Fibroblast of skin of right quadriceps (primary cell): ENCODE data around the gene CCDC116.
"Not testable (repeated sequence)": the region's sequence is repeated elsewhere in the genome, so short reads cannot be mapped to it uniquely, and the experiment has no call there.

Source experiments
- DNase-seq: peaks from one replicate; pipeline ENCODE4 v3.0.0-alpha.2; 2013

CCDC116 gene, protein sequence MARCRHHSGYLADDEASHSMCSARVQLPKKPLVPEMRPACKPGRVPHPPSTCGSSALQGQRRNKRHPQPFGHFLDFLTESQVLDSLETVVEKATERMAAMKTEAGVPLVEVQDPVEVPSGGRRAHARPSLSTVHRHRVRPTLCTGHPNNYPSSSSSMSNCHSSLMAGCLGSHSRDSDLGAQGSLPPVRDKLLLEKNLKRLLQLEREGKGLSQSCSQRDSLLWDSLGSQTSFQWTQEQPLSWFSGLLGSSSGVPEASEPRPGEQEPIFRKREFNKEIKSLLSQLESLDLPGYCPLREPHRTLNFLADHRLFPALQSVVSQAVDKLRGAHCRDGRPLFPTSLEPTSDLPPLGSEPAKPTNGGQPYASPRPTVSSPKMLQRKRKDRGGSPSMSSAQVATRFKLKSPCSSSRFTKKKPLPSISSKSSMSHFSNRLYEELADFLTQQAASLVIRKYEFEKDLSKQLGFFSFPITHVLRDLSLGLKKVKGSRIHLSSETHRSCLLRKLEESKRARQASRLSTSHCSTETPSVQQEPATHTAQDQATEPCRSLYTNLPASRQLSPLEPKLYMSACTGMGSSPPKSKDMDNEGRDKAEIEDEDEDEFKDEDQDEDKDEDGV

GRCh38 chr22:21632237-21632895, at the start of gene CCDC116:
CCDC116 (plus strand) TSS chr22:21632760; CDS start chr22:21633182, 422 bp downstream.
- DNase-seq, result no peak

DNA sequence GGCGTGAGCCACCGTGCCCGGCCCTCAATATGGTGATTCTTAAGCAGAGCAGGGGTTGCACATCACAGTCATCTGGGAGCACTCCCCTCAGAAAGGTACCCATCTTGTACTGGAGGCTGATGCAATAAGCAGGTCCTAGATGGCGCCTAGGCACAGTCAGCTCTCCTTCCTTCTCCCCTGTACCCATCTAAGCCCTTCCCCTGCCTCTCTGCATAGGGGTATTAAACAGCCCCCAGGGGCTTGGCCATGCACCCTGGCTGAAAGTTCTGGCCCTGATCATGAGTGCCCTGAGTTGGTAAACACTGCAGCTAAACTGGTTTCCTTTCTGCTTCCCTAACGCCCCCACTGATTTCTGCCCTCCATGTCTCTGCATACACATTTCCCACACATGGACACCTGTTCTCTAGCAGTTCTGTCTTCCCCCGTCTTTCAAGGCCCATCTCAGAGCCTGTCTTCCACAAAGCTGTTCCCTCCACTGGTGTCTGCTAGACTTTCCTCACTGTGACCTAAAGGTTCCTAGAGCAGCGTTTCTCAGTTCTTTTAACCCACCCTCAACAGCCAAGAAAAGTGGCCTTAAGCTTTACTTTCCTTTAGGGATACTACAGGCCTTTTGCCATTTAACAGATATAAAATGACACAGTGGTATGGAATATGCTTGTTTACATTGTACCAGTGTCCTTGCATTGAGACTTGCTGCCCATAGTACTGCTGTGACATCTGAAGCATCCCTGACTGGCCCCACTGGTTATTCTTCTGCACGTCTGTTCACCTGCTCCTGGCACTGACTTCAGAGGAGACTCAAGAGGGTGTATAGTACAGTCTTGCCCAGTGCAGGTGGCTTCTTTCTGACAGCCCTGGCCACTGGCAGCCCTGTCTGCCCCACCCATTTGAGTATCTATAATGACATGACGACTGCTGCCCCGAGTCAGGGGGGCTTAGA, 49.5 kb upstream of the CCDC116 start:
- DNase-seq, result no peak

- DNase-seq, result no peak
Observed at GRCh38 chr22:21585389-21585788, 47.2 kb upstream of the CCDC116 start.

- DNase-seq, result peak; percentile 9
Observed at GRCh38 chr22:21587803-21588611, 44.6 kb upstream of the CCDC116 start.

GRCh38 chr22:21589396-21589795, 43.2 kb upstream of the CCDC116 start:
- no peak for DNase-seq

GRCh38 chr22:21590809-21591641, 41.5 kb upstream of the CCDC116 start:
- DNase-seq, result no peak

DNA sequence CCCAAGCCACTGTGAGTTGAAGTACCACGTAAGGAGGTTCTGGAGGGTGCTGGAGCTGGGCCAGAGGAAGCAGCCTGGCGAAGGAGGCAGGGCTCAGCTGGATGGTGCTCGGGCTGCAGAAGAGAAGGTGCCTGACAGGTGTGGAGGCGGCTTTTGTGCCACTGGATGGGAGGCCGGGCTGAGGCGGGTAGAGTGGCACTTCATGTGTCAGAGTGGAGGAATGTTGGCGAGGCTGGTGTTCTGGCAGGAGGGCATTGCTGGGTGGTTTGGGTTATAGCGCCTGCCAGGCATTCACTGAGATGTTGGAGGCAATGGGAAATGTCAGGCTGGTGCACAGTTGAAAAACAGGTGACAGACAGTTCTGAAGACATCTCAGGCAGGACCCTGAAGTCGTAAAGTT, 40.9 kb upstream of the CCDC116 start:
- DNase-seq, result no peak

- DNase-seq, result no peak
Observed at GRCh38 chr22:21592422-21592821, 40.1 kb upstream of the CCDC116 start.

DNA sequence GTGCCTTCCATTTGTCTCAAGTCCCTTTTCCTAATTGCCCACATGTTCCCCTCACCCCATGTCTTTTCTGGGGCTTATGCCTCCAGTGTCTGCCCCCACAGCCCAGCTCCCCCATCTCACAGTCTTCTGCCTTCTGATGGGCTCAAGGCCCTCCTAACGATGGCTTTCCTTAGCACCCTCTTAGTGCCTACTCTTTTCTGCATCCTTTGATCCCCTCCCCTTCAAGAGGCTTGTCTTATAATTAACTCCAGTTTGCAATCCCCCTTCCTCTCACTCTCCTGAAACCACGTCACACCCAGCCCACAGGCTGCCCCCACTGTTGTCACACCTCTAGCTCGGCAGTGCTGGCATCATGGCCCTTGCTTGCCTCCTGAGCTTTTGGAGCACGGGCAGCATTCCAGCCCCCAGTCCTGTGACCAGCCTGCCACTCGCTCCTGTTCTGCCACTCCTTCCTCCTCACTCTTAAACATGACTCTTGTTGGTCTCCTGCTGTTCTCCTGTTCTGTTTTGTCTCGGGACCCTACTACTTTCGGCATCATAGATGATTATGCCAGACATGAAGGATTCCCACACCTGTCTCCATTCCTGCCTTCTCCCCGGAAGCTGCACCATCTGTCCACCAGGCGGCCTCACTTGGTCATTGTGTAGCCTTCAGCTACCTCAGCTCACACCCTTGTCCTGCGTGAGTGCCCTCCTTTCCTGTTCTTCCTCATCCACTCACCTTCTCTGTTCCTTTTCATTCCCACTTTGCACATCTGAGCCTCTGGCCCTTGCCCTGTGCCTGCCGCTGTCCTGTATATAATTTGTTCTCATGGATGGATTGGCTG, 38.9 kb upstream of the CCDC116 start:
- DNase-seq, result no peak

DNA sequence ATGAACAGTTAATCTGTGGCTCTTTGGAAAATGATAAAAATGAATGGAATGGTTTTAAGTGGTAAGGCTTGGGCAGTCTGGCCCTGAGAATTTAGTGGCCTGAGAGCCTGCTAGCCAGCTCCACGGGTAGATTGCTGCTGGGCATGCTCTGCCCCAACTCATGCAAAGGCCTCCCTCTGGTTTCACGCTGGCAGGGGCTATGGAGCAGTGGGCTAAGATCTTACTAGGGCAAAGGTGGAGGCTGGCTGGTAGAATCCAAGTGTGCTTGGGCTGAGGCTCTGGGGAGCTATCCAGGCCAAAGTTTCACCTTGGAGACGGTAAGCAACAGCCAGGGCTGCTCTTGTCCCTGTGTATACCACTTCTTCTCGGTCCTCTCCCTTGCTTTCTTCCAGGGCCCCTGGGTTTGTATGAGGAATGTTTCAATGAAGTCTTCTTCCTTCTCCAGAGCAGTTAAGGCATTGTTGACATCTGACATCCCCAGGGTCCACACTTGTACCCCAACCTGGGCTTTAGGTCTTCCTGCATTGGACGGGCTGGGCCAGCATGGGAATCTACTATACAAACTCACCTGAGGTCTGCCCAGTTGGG, 37.6 kb upstream of the CCDC116 start:
- DNase-seq, result no peak

- DNase-seq, result not testable (repeated sequence)
Observed at GRCh38 chr22:21596356-21597135, 36.0 kb upstream of the CCDC116 start.

- no peak for DNase-seq
Observed at GRCh38 chr22:21598302-21598701, 34.3 kb upstream of the CCDC116 start.

- DNase-seq, result no peak
Observed at GRCh38 chr22:21599053-21599893, 33.3 kb upstream of the CCDC116 start.

DNA sequence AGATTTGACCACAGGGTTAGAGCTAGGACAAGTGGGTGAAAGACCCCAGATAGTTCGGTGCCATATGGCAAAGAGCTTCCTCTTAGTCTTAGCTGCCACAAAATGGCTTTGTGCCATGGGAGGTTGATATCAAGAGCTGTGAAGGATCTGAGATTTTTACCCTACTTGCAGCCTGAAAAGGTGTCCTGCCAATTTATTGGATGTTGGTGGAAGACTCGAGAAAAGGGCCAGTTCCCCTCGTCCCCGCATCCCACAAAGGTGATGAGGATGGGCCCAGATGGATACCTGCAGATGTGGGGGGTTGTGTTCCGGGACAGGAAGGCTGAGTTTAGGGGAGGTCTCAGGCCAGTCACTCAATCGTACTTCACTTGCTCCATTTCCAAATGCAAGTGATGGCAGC, 30.0 kb upstream of the CCDC116 start:
- DNase-seq, result no peak

DNA sequence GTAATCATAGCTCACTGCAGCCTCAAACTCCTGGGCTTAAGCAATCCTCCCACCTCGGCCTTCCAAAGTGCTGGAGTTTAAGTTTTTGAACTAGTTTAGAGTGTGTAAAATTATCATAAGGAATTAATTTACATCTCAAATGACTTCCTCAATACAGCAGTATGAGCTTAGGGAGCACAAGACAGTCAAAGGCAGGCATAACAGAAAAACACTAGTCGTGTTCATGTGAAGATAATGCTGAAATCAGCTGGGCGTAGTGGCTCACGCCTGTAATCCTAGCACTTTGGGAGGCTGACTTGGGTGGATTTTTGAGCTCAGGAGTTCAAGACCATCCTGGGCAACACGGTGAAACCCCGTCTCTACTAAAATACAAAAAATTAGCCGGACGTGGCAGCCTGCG, 28.6 kb upstream of the CCDC116 start:
- no peak for DNase-seq

- DNase-seq, result no peak
Observed at GRCh38 chr22:21605887-21606564, 26.5 kb upstream of the CCDC116 start.

DNA sequence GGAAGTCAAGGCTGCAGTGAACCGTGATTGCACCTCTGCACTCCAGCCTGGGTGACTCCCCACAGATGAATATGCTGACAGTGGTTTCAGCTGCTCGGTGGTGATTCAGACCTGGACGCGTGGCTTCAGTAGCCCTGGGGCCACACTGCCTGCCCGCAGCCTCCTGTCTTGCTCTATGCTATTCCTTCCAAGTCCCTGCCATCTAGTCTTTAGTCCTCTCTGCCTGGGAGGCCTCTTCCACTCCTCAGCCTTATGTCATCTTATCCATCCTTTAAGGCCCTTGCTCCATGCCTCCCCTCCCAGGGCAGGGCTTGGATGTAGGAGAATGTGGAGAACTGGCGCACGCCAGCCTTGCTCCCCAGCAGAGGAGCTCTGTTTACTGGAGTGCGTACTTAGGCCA, 25.8 kb upstream of the CCDC116 start:
- DNase-seq, result no peak
